IPS-18c (cell line): ENCODE data around the gene CNTNAP2.

Source experiments
- H3K4me3 ChIP-seq: 2 replicates; pipeline ENCODE4 v1.7.0; 2013; ENCODE audit warnings: low read depth, mild to moderate bottlenecking, low read length, moderate library complexity; ENCODE audit not compliant: insufficient read depth
- H3K9me3 ChIP-seq: one replicate; pipeline ENCODE4 v1.6.1; 2013; ENCODE audit warnings: mild to moderate bottlenecking, low read length, moderate library complexity; ENCODE audit not compliant: control insufficient read depth, insufficient read depth

CNTNAP2 gene

GRCh38 chr7:147829016-147829415 is 1712.4 kb downstream of the CNTNAP2 start:
- H3K4me3 ChIP-seq = no peak overlapping the region
- no peaks in the 10 kb centered on the region for H3K9me3 ChIP-seq

- H3K9me3 ChIP-seq = peaks cover 2% of the 10 kb centered on the region
- no peak overlapping the region for H3K4me3 ChIP-seq
Observed at GRCh38 chr7:147833557-147833956, 1717.0 kb downstream of the CNTNAP2 start.

DNA sequence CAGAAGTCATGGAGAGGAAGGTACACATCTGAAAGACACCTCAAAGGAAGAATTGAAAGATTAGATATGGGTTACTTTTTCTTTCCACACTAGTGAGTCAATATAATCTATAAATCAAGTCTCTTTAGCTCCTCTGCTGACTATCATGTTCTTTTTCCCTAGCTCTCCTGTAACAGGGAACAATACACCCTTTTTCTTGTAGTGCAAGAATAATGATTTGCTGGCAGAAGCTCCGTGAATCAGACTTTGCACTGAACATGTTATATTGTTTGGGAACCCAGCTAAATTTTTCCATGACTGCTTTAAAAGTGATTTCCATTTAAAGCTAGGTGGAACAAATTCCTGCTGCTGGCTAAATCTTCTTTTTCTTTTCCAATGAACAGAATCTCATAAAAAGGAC is 1717.4 kb downstream of the CNTNAP2 start:
- Histone ChIP-seq H3K4me3 (no peak overlapping the region), H3K9me3 (peaks cover 2% of the 10 kb centered on the region)

GRCh38 chr7:147852833-147853232 is 1736.2 kb downstream of the CNTNAP2 start:
- Histone ChIP-seq H3K4me3 (no peak overlapping the region), H3K9me3 (no peaks in the 10 kb centered on the region)

DNA sequence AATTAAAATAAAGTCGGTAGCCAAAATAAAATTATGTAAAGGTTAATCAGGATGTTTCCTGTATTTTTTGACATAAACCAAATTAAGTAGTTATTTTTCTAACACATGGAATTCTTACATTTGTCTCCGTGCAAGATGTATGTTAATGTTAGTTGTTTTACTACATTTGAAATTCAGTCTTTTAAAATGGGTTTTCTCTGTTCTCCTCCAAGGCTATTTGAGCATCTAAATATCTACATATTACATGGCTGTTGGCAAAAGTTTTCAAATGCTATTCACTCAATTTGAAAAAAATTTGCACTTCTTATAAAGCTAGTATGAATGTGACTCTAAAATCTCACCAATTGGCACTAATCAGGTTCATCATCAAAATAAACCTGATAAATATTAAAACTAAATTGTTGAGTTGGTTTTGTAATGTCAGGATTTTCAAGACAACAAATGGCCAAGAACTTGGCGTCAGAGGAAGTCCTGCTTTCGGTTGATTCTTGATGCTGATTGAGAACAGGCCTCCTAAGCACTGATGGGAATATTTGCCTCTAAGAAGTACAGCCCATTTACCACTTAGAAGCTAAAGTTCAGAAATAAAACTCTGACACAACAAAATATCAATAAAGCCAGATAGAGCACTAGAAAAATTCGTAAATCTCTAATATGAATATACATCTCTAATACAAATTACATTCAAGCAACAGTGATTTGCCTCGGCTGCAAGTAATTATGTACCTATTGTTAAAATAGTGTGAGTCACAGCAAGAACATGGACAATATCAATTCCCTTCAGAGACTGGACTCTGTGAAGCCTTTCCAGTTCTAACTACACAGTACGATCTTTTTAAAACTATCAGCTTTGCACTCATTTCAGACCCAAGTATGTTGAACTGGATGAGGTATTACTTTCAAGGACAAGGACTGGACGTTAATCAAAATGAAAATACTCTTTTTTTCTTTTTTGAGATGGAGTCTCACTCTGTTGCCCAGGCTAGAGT is 1740.8 kb downstream of the CNTNAP2 start:
- H3K4me3 ChIP-seq = no peak overlapping the region
- no peaks in the 10 kb centered on the region for H3K9me3 ChIP-seq

- H3K4me3 ChIP-seq = no peak overlapping the region
Observed at GRCh38 chr7:147858421-147858820, 1741.8 kb downstream of the CNTNAP2 start.

GRCh38 chr7:147859033-147859432 is 1742.4 kb downstream of the CNTNAP2 start:
- Histone ChIP-seq H3K4me3 (no peak overlapping the region), H3K9me3 (no peaks in the 10 kb centered on the region)

More at GRCh38 chr7:147858421-147858820, 1741.8 kb downstream of the CNTNAP2 start:
- H3K9me3 ChIP-seq = no peaks in the 10 kb centered on the region

DNA sequence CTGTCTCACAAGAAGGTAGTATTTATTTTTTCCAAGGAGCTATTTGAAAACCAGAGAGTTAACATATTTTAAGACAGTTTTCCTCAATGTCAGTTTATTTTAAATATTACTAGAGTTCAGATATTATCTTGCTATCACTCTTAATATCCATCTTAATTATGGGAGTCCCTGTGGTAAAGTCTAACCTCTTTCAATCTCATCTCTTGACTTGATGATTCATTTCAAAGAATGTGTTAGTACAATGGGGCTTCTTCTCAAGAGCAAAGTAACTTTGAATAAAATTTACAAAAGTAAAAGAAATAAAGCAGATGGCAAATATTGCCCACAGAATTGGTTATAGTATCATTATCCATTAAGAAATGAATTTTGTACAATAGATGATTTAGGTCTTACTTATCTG is 1742.9 kb downstream of the CNTNAP2 start:
- Histone ChIP-seq H3K4me3 (no peak overlapping the region), H3K9me3 (no peaks in the 10 kb centered on the region)

DNA sequence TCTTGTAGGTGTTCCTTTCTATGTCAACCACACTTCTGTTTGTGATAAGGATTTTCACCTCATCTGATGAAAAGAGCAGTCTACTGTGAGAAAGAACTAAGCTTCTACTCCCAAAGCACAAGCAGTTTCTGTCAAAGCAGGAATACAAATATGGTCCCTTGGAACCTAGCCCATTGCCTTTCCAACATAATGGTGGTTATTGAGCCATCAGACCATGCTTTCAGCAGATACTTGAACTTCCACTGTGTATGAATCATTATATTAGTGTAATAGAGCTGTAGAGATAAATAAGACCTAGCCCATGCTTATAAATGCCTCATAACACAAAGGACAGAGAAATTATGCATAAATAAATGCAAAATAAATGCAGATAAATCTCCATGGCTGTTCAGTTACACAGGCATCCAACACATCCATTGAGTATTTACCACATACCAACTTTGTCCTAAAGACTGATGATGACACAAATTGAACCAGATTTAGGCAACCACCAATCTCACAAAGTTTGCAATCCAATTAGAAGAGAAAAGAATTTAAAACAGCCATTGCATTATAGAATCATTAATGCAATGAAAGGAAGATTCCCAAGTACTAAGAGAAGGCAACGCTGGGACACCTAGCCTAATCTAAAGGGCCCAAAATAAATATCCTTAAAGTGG is 1744.6 kb downstream of the CNTNAP2 start:
- no peaks in the 10 kb centered on the region for H3K9me3 ChIP-seq
- no peak overlapping the region for H3K4me3 ChIP-seq

DNA sequence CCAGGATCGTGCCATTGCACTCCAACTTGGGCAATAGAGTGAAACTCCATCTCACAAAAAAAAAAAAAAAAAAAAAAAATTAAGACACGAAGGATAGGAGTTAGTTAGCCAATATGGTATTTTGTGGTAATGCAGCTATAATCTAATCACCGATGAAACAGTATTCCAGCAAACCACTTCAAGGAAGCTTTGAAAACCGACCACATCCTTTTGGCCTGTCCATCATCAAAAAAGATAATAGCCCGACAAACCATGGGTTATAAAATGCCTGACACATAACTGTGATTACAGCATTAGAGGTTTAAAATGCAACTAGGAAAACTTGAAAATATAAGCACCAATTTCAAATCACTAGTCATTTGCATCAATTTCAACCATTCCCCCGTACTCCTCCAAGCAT is 1745.3 kb downstream of the CNTNAP2 start:
- Histone ChIP-seq H3K4me3 (no peak overlapping the region), H3K9me3 (no peaks in the 10 kb centered on the region)

DNA sequence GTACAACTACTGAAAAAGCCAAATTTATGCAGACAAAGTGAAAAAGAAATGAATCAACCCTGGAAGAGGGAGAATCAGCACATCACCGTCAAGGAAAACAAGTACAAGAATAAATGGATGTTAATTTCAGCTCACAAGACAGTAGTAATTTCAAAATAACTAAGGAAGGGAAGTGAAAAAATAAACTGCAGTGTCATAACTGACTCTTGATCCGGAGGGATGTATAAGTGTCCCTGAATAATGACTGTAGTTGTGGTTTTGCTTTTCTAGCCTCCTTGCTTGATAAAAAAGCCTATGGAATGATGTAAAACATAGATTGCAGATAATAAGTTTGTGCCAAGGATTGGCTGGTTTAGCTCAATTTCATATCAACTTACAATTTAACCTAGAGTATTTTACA is 1752.9 kb downstream of the CNTNAP2 start:
- Histone ChIP-seq H3K9me3 (peaks cover 2% of the 10 kb centered on the region), H3K4me3 (no peak overlapping the region)

- no peaks in the 10 kb centered on the region for H3K9me3 ChIP-seq
- H3K4me3 ChIP-seq = no peak overlapping the region
Observed at GRCh38 chr7:147878912-147879661, 1762.5 kb downstream of the CNTNAP2 start.

GRCh38 chr7:147885869-147886268 is 1769.3 kb downstream of the CNTNAP2 start:
- Histone ChIP-seq H3K9me3 (no peaks in the 10 kb centered on the region), H3K4me3 (no peak overlapping the region)

- Histone ChIP-seq H3K4me3 (no peak overlapping the region), H3K9me3 (no peaks in the 10 kb centered on the region)
Observed at GRCh38 chr7:147894271-147894670, 1777.7 kb downstream of the CNTNAP2 start.

GRCh38 chr7:147896121-147896520 is 1779.5 kb downstream of the CNTNAP2 start:
- no peak overlapping the region for H3K4me3 ChIP-seq
- no peaks in the 10 kb centered on the region for H3K9me3 ChIP-seq

- no peaks in the 10 kb centered on the region for H3K9me3 ChIP-seq
- no peak overlapping the region for H3K4me3 ChIP-seq
Observed at GRCh38 chr7:147903536-147904218, 1787.1 kb downstream of the CNTNAP2 start.

DNA sequence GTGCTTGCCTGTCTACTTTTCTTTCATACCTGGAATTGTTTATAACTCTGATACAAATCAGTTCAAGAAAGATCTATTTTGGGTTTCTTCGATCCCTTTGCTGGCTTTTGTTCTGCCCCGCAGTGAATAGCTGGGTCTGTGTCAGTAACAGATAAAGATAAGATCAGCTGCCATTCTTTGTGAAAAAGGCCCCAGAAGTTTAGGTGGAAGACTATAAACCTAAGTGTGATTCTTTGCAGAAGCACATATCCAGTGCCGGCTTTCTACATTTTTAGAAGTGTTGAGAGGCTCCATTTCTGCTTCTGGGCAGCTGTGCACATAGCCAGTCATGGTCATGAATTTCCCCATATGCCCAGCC is 1787.6 kb downstream of the CNTNAP2 start:
- H3K9me3 ChIP-seq = no peaks in the 10 kb centered on the region
- H3K4me3 ChIP-seq = no peak overlapping the region
